IMR-90 (cell line): ENCODE results near the gene MYO1F. TPM values are rescaled to one million over a fixed set of nuclear protein-coding genes. Genes with fewer than 3 reads are reported as not detected.

Experiments used
- ATAC-seq: fragments of 200-7000 bp; cut with Tn5 transposase; 2 replicates; pipeline ENCODE4 v1.9.1; 2020; ENCODE audit warnings: low read depth, mild to moderate bottlenecking, moderate library complexity
- BruUV-seq: library from RNA; stranded (reverse); fragments of 400-500 nt; replicated peaks from 2 replicates; lab custom pipeline; 2021; lab: Mats Ljungman, UMichigan
- CTCF ChIA-PET: fragments of 300-600 bp; formaldehyde crosslinking; extraction: SDS; loops from one replicate; lab custom pipeline; 2021; ENCODE audit warnings: antibody characterized with exemption; lab: Yijun Ruan, JAX
- POLR2A ChIA-PET: fragments of 300-600 bp; sonication (Branson Sonifier 250); formaldehyde crosslinking; loops from one replicate; lab custom pipeline; 2022; ENCODE audit warnings: antibody characterized with exemption; ENCODE audit not compliant: unreplicated experiment; lab: Charles Lee
- DNase-seq: peaks from one replicate; pipeline ENCODE4 v3.0.0; 2013
- H2AFZ ChIP-seq: replicated peaks from 2 replicates; pipeline ENCODE3; 2013; ENCODE audit warnings: low read length, mild to moderate bottlenecking; ENCODE audit not compliant: poor library complexity
- H2AK5ac ChIP-seq: 2 replicates; pipeline ENCODE4 v1.6.1; 2013; ENCODE audit warnings: low read depth, low read length, inconsistent platforms
- H2AK9ac ChIP-seq: replicated peaks from 2 replicates; pipeline ENCODE3; 2013; ENCODE audit warnings: mild to moderate bottlenecking, low read depth, low read length, moderate library complexity; ENCODE audit not compliant: poor library complexity
- H2BK120ac ChIP-seq: 2 replicates; pipeline ENCODE4 v1.6.1; 2013; ENCODE audit warnings: low read depth, low read length, inconsistent platforms
- H2BK15ac ChIP-seq: 3 replicates; pipeline ENCODE4 v1.6.1; 2013; ENCODE audit warnings: low read depth, low read length, inconsistent platforms
- H2BK20ac ChIP-seq: 2 replicates; pipeline ENCODE4 v1.6.1; 2013; ENCODE audit warnings: low read depth, mild to moderate bottlenecking, inconsistent platforms, low read length, moderate library complexity
- H2BK5ac ChIP-seq: 2 replicates; pipeline ENCODE4 v1.6.1; 2013; ENCODE audit warnings: mild to moderate bottlenecking, low read depth, low read length, inconsistent platforms; ENCODE audit not compliant: poor library complexity, severe bottlenecking
- H3K14ac ChIP-seq: replicated peaks from 2 replicates; pipeline ENCODE4 v1.6.1; 2013; ENCODE audit warnings: low read depth, low read length, inconsistent platforms
- H3K18ac ChIP-seq: 2 replicates; pipeline ENCODE4 v1.6.1; 2013; ENCODE audit warnings: low read depth, low read length, control low read depth
- H3K23ac ChIP-seq: 2 replicates; pipeline ENCODE4 v1.6.1; 2013; ENCODE audit warnings: low read depth, low read length, inconsistent platforms
- H3K27ac ChIP-seq: 2 replicates; pipeline ENCODE4 v1.5.1; 2013; ENCODE audit warnings: mild to moderate bottlenecking, control low read depth, low read length; ENCODE audit not compliant: insufficient read depth
- H3K27me3 ChIP-seq: 2 replicates; pipeline ENCODE4 v1.6.1; 2013; ENCODE audit warnings: low read length; ENCODE audit not compliant: control insufficient read depth, insufficient read depth
- H3K36me3 ChIP-seq: 2 replicates; pipeline ENCODE4 v1.6.1; 2013; ENCODE audit warnings: low read length, mixed read lengths; ENCODE audit not compliant: control insufficient read depth, insufficient read depth
- H3K4ac ChIP-seq: 2 replicates; pipeline ENCODE4 v1.6.1; 2013; ENCODE audit warnings: low read depth, low read length, inconsistent platforms
- H3K4me1 ChIP-seq: 2 replicates; pipeline ENCODE4 v1.6.1; 2013; ENCODE audit warnings: low read length, mixed read lengths; ENCODE audit not compliant: control insufficient read depth, insufficient read depth
- H3K4me2 ChIP-seq: 2 replicates; pipeline ENCODE4 v1.6.1; 2013; ENCODE audit warnings: low read depth, mild to moderate bottlenecking, control low read depth, low read length, moderate library complexity
- H3K4me3 ChIP-seq: 2 replicates; pipeline ENCODE4 v1.5.1; 2013; ENCODE audit warnings: low read depth, mild to moderate bottlenecking, control low read depth, low read length, moderate library complexity; ENCODE audit not compliant: insufficient read depth
- H3K56ac ChIP-seq: 2 replicates; pipeline ENCODE4 v1.6.1; 2013; ENCODE audit warnings: low read length, inconsistent platforms; ENCODE audit not compliant: insufficient read depth; ENCODE audit errors: extremely low read depth
- H3K79me1 ChIP-seq, 2 experiments: 2 replicates each; pipeline ENCODE4 v1.6.1; 2013; ENCODE audit warnings: low read length in 2 of 2, inconsistent platforms in 1 of 2, low read depth in 1 of 2
- H3K9ac ChIP-seq: 2 replicates; pipeline ENCODE4 v1.6.1; 2013; ENCODE audit warnings: low read depth, low read length, control low read depth
- H3K9me1 ChIP-seq: 2 replicates; pipeline ENCODE4 v1.6.1; 2013; ENCODE audit warnings: low read length, inconsistent platforms; ENCODE audit not compliant: insufficient read depth
- H3K9me3 ChIP-seq: 2 replicates; pipeline ENCODE4 v1.6.1; 2013; ENCODE audit warnings: low read length; ENCODE audit not compliant: control insufficient read depth, insufficient read depth
- H4K20me1 ChIP-seq: 2 replicates; pipeline ENCODE4 v1.6.1; 2013; ENCODE audit warnings: low read length, inconsistent platforms; ENCODE audit not compliant: insufficient read depth
- H4K5ac ChIP-seq: 2 replicates; pipeline ENCODE4 v1.6.1; 2013; ENCODE audit warnings: mild to moderate bottlenecking, low read depth, low read length, control low read depth
- H4K8ac ChIP-seq, 2 experiments: 2 replicates each; pipeline ENCODE4 v1.6.1; 2013; ENCODE audit warnings: low read depth in 2 of 2, low read length in 2 of 2, control low read depth in 1 of 2, inconsistent platforms in 1 of 2
- H4K91ac ChIP-seq: 2 replicates; pipeline ENCODE4 v1.6.1; 2013; ENCODE audit warnings: low read depth, low read length, inconsistent platforms; ENCODE audit not compliant: insufficient read depth
- CTCF ChIP-seq: conservative IDR thresholded peaks from 2 replicates; pipeline ENCODE4 v1.5.1; 2012; ENCODE audit warnings: mild to moderate bottlenecking, low read depth, low read length, improper control_type of control experiment
- MAFK ChIP-seq: IDR thresholded peaks from 2 replicates; pipeline ENCODE4 v1.6.1; 2012; ENCODE audit warnings: low read depth, low read length, improper control_type of control experiment
- MXI1 ChIP-seq: IDR thresholded peaks from 2 replicates; pipeline ENCODE4 v1.6.1; 2012; ENCODE audit warnings: low read depth, mild to moderate bottlenecking, low read length, moderate library complexity, borderline replicate concordance
- RAD21 ChIP-seq: IDR thresholded peaks from 2 replicates; pipeline ENCODE4 v1.6.1; 2012; ENCODE audit warnings: low read length, improper control_type of control experiment
- RCOR1 ChIP-seq: IDR thresholded peaks from 2 replicates; pipeline ENCODE4 v1.6.1; 2012; ENCODE audit warnings: mild to moderate bottlenecking, low read length, improper control_type of control experiment; ENCODE audit not compliant: insufficient replicate concordance
- RFX5 ChIP-seq: IDR thresholded peaks from 2 replicates; pipeline ENCODE4 v1.8.0; 2012; ENCODE audit warnings: low read depth, mild to moderate bottlenecking, low read length, moderate library complexity
- SMC3 ChIP-seq: fragments of 150-350 bp; IDR thresholded peaks from 2 replicates; pipeline ENCODE4 v1.6.1; 2016; ENCODE audit warnings: low read depth, mild to moderate bottlenecking, antibody characterized with exemption, low read length, moderate library complexity
- USF2 ChIP-seq: fragments of 150-350 bp; IDR thresholded peaks from 2 replicates; pipeline ENCODE4 v1.6.1; 2017; ENCODE audit warnings: mild to moderate bottlenecking, antibody characterized with exemption, low read length, low read depth
- WGBS, 2 experiments: methylation state at CpG; one replicate each; pipeline versions ENCODE4 v1.1.5 to v1.1.7; 2013; ENCODE audit warnings: missing lambda C conversion rate in 2 of 2; ENCODE audit not compliant: insufficient read length in 1 of 2; ENCODE audit errors: extremely low coverage in 2 of 2; 5-methylcytosine and 5-hydroxymethylcytosine counted together
- dilution Hi-C: fragments of 300-500 bp; cut with HindIII; formaldehyde crosslinking; loops from one replicate; pipeline ENCODE4 v1.14.3; 2018; ENCODE audit warnings: low sequenced_read_pairs; ENCODE audit not compliant: unreplicated experiment
- in situ Hi-C: fragments of 300-500 bp; cut with MboI; formaldehyde crosslinking; loops from 3 replicates; pipeline ENCODE4 v1.14.3; 2019; ENCODE audit warnings: low sequenced_read_pairs, inconsistent platforms, mixed read lengths
- intact Hi-C: fragments of 100-400 bp; cut with micrococcal nuclease; formaldehyde crosslinking; loops from 2 replicates; pipeline ENCODE4 v1.10.0; 2022
- polyA plus RNA-seq, 3 experiments: library from polyadenylated mRNA; depleted of rRNA; stranded (reverse); fragments of >200 nt; gene quantifications; 2 replicates each; pipeline ENCODE4 v1.2.3, GENCODE V29; 2012; ENCODE audit warnings: low replicate concordance in 1 of 3
- total RNA-seq: library from RNA; depleted of rRNA; stranded (reverse); fragments of >200 nt; gene quantifications from 2 replicates; pipeline ENCODE4 v1.2.3, GENCODE V29; 2012

MYO1F gene
- total and polyA plus RNA-seq, 2 of the 4 experiments (the other 2 are of a cell fraction) = 0.14 to 0.18 TPM

DNA sequence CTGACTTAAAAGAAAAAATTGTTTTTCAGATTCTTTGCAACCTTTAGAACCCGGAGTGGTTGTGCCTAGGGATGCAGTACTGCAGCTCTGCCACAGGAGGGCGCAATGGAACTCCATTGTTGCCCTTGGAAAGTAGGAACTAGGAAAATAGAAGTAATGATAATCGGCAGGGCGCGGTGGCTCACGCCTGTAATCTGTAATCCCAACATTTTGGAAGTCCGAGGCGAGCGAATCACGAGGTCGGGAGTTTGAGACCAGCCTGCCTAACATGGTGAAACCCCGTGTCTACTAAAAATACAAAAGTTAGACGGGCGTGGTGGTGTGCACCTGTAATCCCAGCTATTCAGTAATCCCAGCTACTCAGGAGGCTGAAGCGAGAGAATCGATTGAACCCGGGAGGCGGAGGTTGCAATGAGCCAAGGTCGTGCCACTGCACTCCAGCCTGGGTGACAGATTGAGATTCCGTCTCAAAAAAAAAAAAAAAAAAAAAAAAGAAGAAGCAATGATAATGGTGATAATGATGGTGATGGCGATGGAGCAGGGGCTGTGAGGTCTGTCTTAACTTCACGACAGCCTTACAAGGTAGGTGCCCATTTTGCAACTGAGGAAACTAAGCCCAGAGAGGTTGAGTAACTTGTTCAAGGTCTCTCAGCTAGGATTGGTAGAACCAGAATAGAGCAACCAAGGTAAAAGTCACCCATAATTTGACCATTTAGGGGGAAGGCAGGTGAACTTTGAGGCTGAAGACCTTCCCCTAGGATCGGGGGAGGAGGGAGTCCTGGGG is 38.8 kb upstream of the MYO1F start:
- Histone ChIP-seq H3K4ac (no peak overlapping the region), H4K8ac (no peak overlapping the region), H3K9ac (no peak overlapping the region), H2AK5ac (no peak overlapping the region), H2AK9ac (no peak overlapping the region), H3K23ac (no peak overlapping the region), H2BK15ac (no peak overlapping the region), H3K4me2 (no peak overlapping the region), H3K18ac (no peak overlapping the region), H3K27me3 (peaks cover 6% of the 10 kb centered on the region; the same call in 1 of the 2 replicates), H3K9me3 (no peaks in the 10 kb centered on the region), H3K56ac (no peak overlapping the region), H4K20me1 (0 out of 2 replicates have a peak, but pooled peaks cover 5% of the 10 kb centered on the region), H3K14ac (no peak overlapping the region), H2BK5ac (no peak overlapping the region), H3K4me1 (peaks cover 2% of the 10 kb centered on the region; the same call in 1 of the 2 replicates), H3K36me3 (no peaks in the 10 kb centered on the region), H3K9me1 (no peaks in the 10 kb centered on the region; the same call in 1 of the 2 replicates), H3K27ac (no peak overlapping the region), H4K91ac (no peak overlapping the region), H3K79me1 (no peaks in the 10 kb centered on the region), H2BK120ac (no peak overlapping the region), H2AFZ (no peak overlapping the region), H4K5ac (no peak overlapping the region), H3K4me3 (no peak overlapping the region), H2BK20ac (no peak overlapping the region)
- WGBS, 2 experiments = 44% methylated on average over 19 of the region's 23 CpGs; no CpG with 5 or more reads in 1 of the 2 experiments
- ChIA-PET POLR2A (no interaction called here), CTCF (interaction anchor here (0.7 to 1.3 kb wide), 2 partner anchors 26 to 274 kb away, joined by 3 to 6 read pairs; no protein-coding TSS in a partner anchor)
- TF ChIP-seq RCOR1 (no peak), MXI1 (no peak), RFX5 (no peak), MAFK (no peak), USF2 (no peak), RAD21 (peak; percentile 65), SMC3 (peak; percentile 70), CTCF (peak; percentile 92)
- dilution Hi-C loops (no loop called here), intact Hi-C loops (loop anchor here (1.0 to 5.0 kb wide), 2 partner anchors 26 to 216 kb away; partner anchors contain the start of genes MBD3L1 and ZNF558), in situ Hi-C loops (no loop called here)
- DNase-seq (peak; percentile 55), ATAC-seq (peak; percentile 66)
- BruUV-seq = no TSS peak
